Breast epithelium (tissue), 4 donors: ENCODE results near the gene ABHD2. TPM values are rescaled to one million over a fixed set of nuclear protein-coding genes. Genes with fewer than 3 reads are reported as not detected.

Experiments
- DNase-seq, 2 donors: peaks; one replicate each; pipeline ENCODE4 v3.0.0-alpha.2; 2019; ENCODE audit warnings: low spot score in 2 of 2
- H3K27ac ChIP-seq, 2 donors: fragments of 200-600 bp; sonication (generic) in 1 of 2; one replicate each; pipeline ENCODE4 v1.5.1; 2016 to 2019; ENCODE audit warnings: mild to moderate bottlenecking in 1 of 2
- H3K27me3 ChIP-seq, 2 donors: fragments of 200-600 bp; sonication (generic) in 1 of 2; one replicate each; pipeline versions ENCODE4 v1.5.1 to v1.6.0; 2017 to 2019; ENCODE audit warnings: control low read depth in 1 of 2, mild to moderate bottlenecking in 1 of 2
- H3K36me3 ChIP-seq: fragments of 200-600 bp; one replicate; pipeline ENCODE4 v1.5.1; 2019
- H3K4me1 ChIP-seq, 2 donors: fragments of 200-600 bp; sonication (generic); one replicate each; pipeline ENCODE4 v1.5.1; 2016 to 2019; ENCODE audit warnings: control low read depth in 1 of 2
- H3K4me3 ChIP-seq, 3 donors: fragments of 200-600 bp; sonication (generic); 1 replicate in 2 of 3; 2 replicates in 1 of 3; pipeline ENCODE4 v1.5.1; 2016 to 2019; ENCODE audit warnings: mild to moderate bottlenecking in 3 of 3, moderate library complexity in 2 of 3
- H3K9me3 ChIP-seq, 2 donors: fragments of 200-600 bp; sonication (generic) in 1 of 2; one replicate each; pipeline ENCODE4 v1.5.1; 2016 to 2019; ENCODE audit warnings: control low read depth in 1 of 2
- CTCF ChIP-seq, 3 donors: fragments of 450-650 bp; IDR thresholded peaks; one replicate each; pipeline ENCODE4 v1.5.1; 2016 to 2017; ENCODE audit warnings: antibody characterized with exemption in 3 of 3, mild to moderate bottlenecking in 3 of 3, moderate library complexity in 3 of 3
- POLR2A ChIP-seq: fragments of 450-650 bp; IDR thresholded peaks from one replicate; pipeline ENCODE4 v1.6.1; 2016; ENCODE audit warnings: antibody characterized with exemption, mild to moderate bottlenecking, moderate library complexity
- POLR2AphosphoS5 ChIP-seq, 3 donors: sonication (generic); formaldehyde crosslinking; IDR thresholded peaks; one replicate each; pipeline ENCODE4 v1.6.1; 2017; ENCODE audit warnings: antibody characterized with exemption in 3 of 3
- intact Hi-C: fragments of 100-400 bp; cut with DNase I; formaldehyde crosslinking; loops from one replicate; pipeline ENCODE4 v1.15.1; 2023; ENCODE audit warnings: low total_unique reads
- total RNA-seq, 3 donors: library from RNA; depleted of rRNA; stranded (reverse); fragments of >200 nt; gene quantifications; one replicate each; pipeline ENCODE4 v1.1.0, GENCODE V29; 2016

The ABHD2 gene
- total RNA-seq, 3 donors from 2014 or later, result 76.7 to 91.2 (median 80.3) TPM

- no peaks in the 10 kb centered on the region for H3K27me3 ChIP-seq
- no peaks in the 10 kb centered on the region for H3K4me1 ChIP-seq
- H3K9me3 ChIP-seq, result no peaks in the 10 kb centered on the region
- peaks cover 9% of the 10 kb centered on the region for H3K36me3 ChIP-seq
- H3K4me3 ChIP-seq, result no peak overlapping the region
- no peak for TF ChIP-seq POLR2AphosphoS5 (IDR thresholded peaks at IDR 0.05)
- TF ChIP-seq POLR2A, result no peak
- no peak for TF ChIP-seq CTCF (IDR thresholded peaks at IDR 0.05)
- DNase-seq, result no peak
- H3K27ac ChIP-seq, result no peak overlapping the region
- intact Hi-C loops, result no loop called here
Measured at GRCh38 chr15:89187301-89187985, 99.2 kb downstream of the ABHD2 start.

GRCh38 chr15:89187986-89188514 is 99.8 kb downstream of the ABHD2 start:
- peaks cover 9% of the 10 kb centered on the region for H3K36me3 ChIP-seq
- intact Hi-C loops, result no loop called here
- TF ChIP-seq POLR2A (no peak), CTCF (IDR thresholded peaks at IDR 0.05) (no peak), POLR2AphosphoS5 (IDR thresholded peaks at IDR 0.05) (no peak)

GRCh38 chr15:89192136-89192535 is 103.9 kb downstream of the ABHD2 start:
- H3K27me3 ChIP-seq, result no peaks in the 10 kb centered on the region
- H3K9me3 ChIP-seq, result no peaks in the 10 kb centered on the region
- TF ChIP-seq POLR2AphosphoS5 (IDR thresholded peaks at IDR 0.05), result no peak
- no peak for TF ChIP-seq CTCF (IDR thresholded peaks at IDR 0.05)
- TF ChIP-seq POLR2A, result no peak
- no peak overlapping the region for H3K27ac ChIP-seq
- H3K36me3 ChIP-seq, result peaks cover 4% of the 10 kb centered on the region
- H3K4me3 ChIP-seq, result no peak overlapping the region
- intact Hi-C loops, result no loop called here
- no peak for DNase-seq
- no peaks in the 10 kb centered on the region for H3K4me1 ChIP-seq

More at GRCh38 chr15:89187986-89188514, 99.8 kb downstream of the ABHD2 start:
- H3K27ac ChIP-seq, result no peak overlapping the region
- H3K9me3 ChIP-seq, result no peaks in the 10 kb centered on the region
- DNase-seq, result no peak
- H3K4me3 ChIP-seq, result no peak overlapping the region
- no peaks in the 10 kb centered on the region for H3K4me1 ChIP-seq
- no peaks in the 10 kb centered on the region for H3K27me3 ChIP-seq

GRCh38 chr15:89192766-89193165 is 104.5 kb downstream of the ABHD2 start:
- no peaks in the 10 kb centered on the region for H3K27me3 ChIP-seq
- intact Hi-C loops, result no loop called here
- H3K4me1 ChIP-seq, result no peaks in the 10 kb centered on the region
- H3K9me3 ChIP-seq, result no peaks in the 10 kb centered on the region
- peaks cover 4% of the 10 kb centered on the region for H3K36me3 ChIP-seq
- no peak overlapping the region for H3K27ac ChIP-seq
- no peak for TF ChIP-seq CTCF (IDR thresholded peaks at IDR 0.05)
- TF ChIP-seq POLR2A, result no peak
- no peak for TF ChIP-seq POLR2AphosphoS5 (IDR thresholded peaks at IDR 0.05)
- H3K4me3 ChIP-seq, result no peak overlapping the region
- no peak for DNase-seq

- H3K4me1 ChIP-seq, result no peaks in the 10 kb centered on the region
- H3K36me3 ChIP-seq, result no peaks in the 10 kb centered on the region
- H3K9me3 ChIP-seq, result no peaks in the 10 kb centered on the region
- intact Hi-C loops, result no loop called here
- peak overlapping the region in 1 of 2 donors; percentile 20 for H3K27ac ChIP-seq
- H3K4me3 ChIP-seq, result no peak overlapping the region
- TF ChIP-seq POLR2AphosphoS5 (IDR thresholded peaks at IDR 0.05) (no peak), POLR2A (no peak), CTCF (IDR thresholded peaks at IDR 0.05) (no peak)
- no peaks in the 10 kb centered on the region for H3K27me3 ChIP-seq
- no peak for DNase-seq
Measured at GRCh38 chr15:89194608-89195007, 106.4 kb downstream of the ABHD2 start.
